Left renal pelvis (tissue), 4 donors: ENCODE measurements around the gene DTX4. TPM values are rescaled to one million over a fixed set of nuclear protein-coding genes. Genes with fewer than 3 reads are reported as not detected.

Source experiments
- DNase-seq, 4 donors: peaks; one replicate each; pipeline ENCODE4 v3.0.0-alpha.2; 2013; ENCODE audit warnings: low read depth in 4 of 4, low spot score in 3 of 4
- polyA plus RNA-seq, 4 donors: library from polyadenylated mRNA; unstranded; fragments of 120-200 nt; gene quantifications; one replicate each; pipeline ENCODE4 v1.2.1, GENCODE V29; 2013; ENCODE audit not compliant: insufficient read length in 4 of 4

Gene DTX4
- polyA plus RNA-seq, 4 donors: 31.2 to 43.5 (median 42.5) TPM

GRCh38 chr11:59189986-59190385, 18.1 kb downstream of the DTX4 start:
- DNase-seq: no peak

GRCh38 chr11:59191095-59191494, 19.2 kb downstream of the DTX4 start:
- no peak for DNase-seq

- no peak for DNase-seq
These were observed 20.0 kb downstream of the DTX4 start for GRCh38 chr11:59191890-59192289.

GRCh38 chr11:59192446-59193020, 20.6 kb downstream of the DTX4 start:
- no peak for DNase-seq

GRCh38 chr11:59193587-59194130, 21.7 kb downstream of the DTX4 start:
- DNase-seq: no peak

GRCh38 chr11:59195586-59195985, 23.7 kb downstream of the DTX4 start:
- no peak for DNase-seq

GRCh38 chr11:59196777-59197176, 24.8 kb downstream of the DTX4 start:
- DNase-seq: no peak

GRCh38 chr11:59197991-59198390, 26.1 kb downstream of the DTX4 start:
- DNase-seq: no peak

GRCh38 chr11:59198726-59199125, 26.8 kb downstream of the DTX4 start:
- DNase-seq: no peak

GRCh38 chr11:59199546-59200422, 27.9 kb downstream of the DTX4 start:
- no peak for DNase-seq

GRCh38 chr11:59200423-59200746, 28.5 kb downstream of the DTX4 start:
- DNase-seq: no peak

GRCh38 chr11:59201353-59201752, 29.4 kb downstream of the DTX4 start:
- no peak for DNase-seq

- no peak for DNase-seq
These were observed 32.8 kb downstream of the DTX4 start for GRCh38 chr11:59204746-59205145.

- no peak for DNase-seq
These were observed 33.7 kb downstream of the DTX4 start for GRCh38 chr11:59205648-59206047.

GRCh38 chr11:59206635-59207034, 34.7 kb downstream of the DTX4 start:
- no peak for DNase-seq

- no peak for DNase-seq
These were observed 36.1 kb downstream of the DTX4 start for GRCh38 chr11:59207988-59208451.

GRCh38 chr11:59208956-59209355, 37.0 kb downstream of the DTX4 start:
- no peak for DNase-seq

- no peak for DNase-seq
These were observed 40.3 kb downstream of the DTX4 start for GRCh38 chr11:59212222-59212621.

- DNase-seq: no peak
These were observed 41.1 kb downstream of the DTX4 start, which contains the start of gene MPEG1 for GRCh38 chr11:59212744-59213631. Gene MPEG1 (minus strand): TSS chr11:59212927. CDS start chr11:59212865, 62 bp downstream.

- no peak for DNase-seq
These were observed 42.4 kb downstream of the DTX4 start for GRCh38 chr11:59214141-59214893.
